DOHH2 (cell line): Measurements from ENCODE around the gene MYL6.

Experiments
- H3F3A ChIP-seq: fragments of 200-600 bp; sonication (generic), shearing (Covaris generic); 2 replicates; pipeline ENCODE4 v1.6.0; 2016; ENCODE audit warnings: antibody characterized with exemption, mild to moderate bottlenecking; ENCODE audit not compliant: control insufficient read depth, insufficient read depth
- H3K27ac ChIP-seq: fragments of 200-600 bp; sonication (generic); 2 replicates; pipeline ENCODE4 v1.5.1; 2014; ENCODE audit warnings: low read depth, mild to moderate bottlenecking, low read length, moderate library complexity
- H3K27me3 ChIP-seq: fragments of 200-600 bp; sonication (generic); 2 replicates; pipeline ENCODE4 v1.6.1; 2014; ENCODE audit warnings: mild to moderate bottlenecking, low read length, mixed read lengths; ENCODE audit not compliant: control insufficient read depth
- H3K36me3 ChIP-seq: fragments of 200-600 bp; sonication (generic); 2 replicates; pipeline ENCODE4 v1.6.1; 2014; ENCODE audit warnings: mild to moderate bottlenecking, low read length, moderate library complexity, mixed read lengths; ENCODE audit not compliant: control insufficient read depth
- H3K4me1 ChIP-seq: fragments of 200-600 bp; sonication (generic); 2 replicates; pipeline ENCODE4 v1.6.1; 2014; ENCODE audit warnings: mild to moderate bottlenecking, low read length, mixed read lengths; ENCODE audit not compliant: control insufficient read depth
- H3K4me2 ChIP-seq: fragments of 200-600 bp; sonication (generic); 2 replicates; pipeline ENCODE4 v1.6.0; 2014; ENCODE audit warnings: mild to moderate bottlenecking, low read length, moderate library complexity
- H3K4me3 ChIP-seq: fragments of 200-600 bp; sonication (generic); 2 replicates; pipeline ENCODE4 v1.5.1; 2014; ENCODE audit warnings: mild to moderate bottlenecking, low read length, mixed read lengths
- H3K79me2 ChIP-seq: fragments of 200-600 bp; sonication (generic); 2 replicates; pipeline ENCODE4 v1.6.1; 2014; ENCODE audit warnings: mild to moderate bottlenecking, low read length, mixed read lengths; ENCODE audit not compliant: control insufficient read depth
- H3K9me2 ChIP-seq: fragments of 200-600 bp; sonication (generic); replicated peaks from 2 replicates; pipeline ENCODE4 v1.6.1; 2014; ENCODE audit warnings: mild to moderate bottlenecking, low read length, mixed read lengths; ENCODE audit not compliant: control insufficient read depth
- H3K9me3 ChIP-seq: fragments of 200-600 bp; sonication (generic); 2 replicates; pipeline ENCODE4 v1.6.1; 2014; ENCODE audit warnings: antibody characterized with exemption, low read length, mixed read lengths; ENCODE audit not compliant: control insufficient read depth, insufficient read depth
- H4K20me1 ChIP-seq: fragments of 200-600 bp; sonication (generic); 2 replicates; pipeline ENCODE4 v1.6.0; 2014; ENCODE audit warnings: low read depth, mild to moderate bottlenecking, antibody characterized with exemption, low read length, moderate library complexity; ENCODE audit not compliant: control insufficient read depth, insufficient read depth
- EZH2phosphoT487 ChIP-seq: fragments of 200-600 bp; sonication (generic); IDR thresholded peaks from 2 replicates; pipeline ENCODE4 v1.6.1; 2017; ENCODE audit warnings: borderline replicate concordance, mild to moderate bottlenecking, antibody characterized with exemption, low read length, moderate library complexity, mixed read lengths
- TF ChIP-seq, protein P1 (sequence below): fragments of 200-600 bp; sonication (generic); IDR thresholded peaks from one replicate; pipeline ENCODE4 v1.5.1; 2014; ENCODE audit warnings: antibody characterized with exemption, mild to moderate bottlenecking, low read depth, low read length; ENCODE audit not compliant: poor library complexity, severe bottlenecking

Gene MYL6

DNA sequence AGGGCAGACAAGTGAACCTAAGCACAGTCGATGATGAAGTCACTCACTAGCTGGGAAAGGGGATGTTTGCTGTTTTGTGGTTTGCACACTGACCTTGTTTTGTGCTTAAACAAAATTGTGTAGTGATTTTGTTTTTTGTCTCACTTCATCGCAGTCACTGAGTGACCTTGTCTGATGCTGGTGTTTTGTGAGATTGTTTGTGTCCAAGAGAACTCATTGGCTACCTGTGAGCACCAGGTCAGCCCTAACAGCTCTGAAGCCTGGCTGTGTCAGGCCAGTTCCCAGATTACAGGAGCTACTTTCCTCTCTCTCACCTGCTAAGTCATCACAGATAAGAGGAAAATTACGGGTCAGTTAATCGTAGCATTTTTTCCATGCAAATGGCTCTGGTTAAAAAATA is 34.0 kb upstream of the MYL6 start:
- peaks cover 28% of the 10 kb centered on the region for H3F3A ChIP-seq
- H3K4me3 ChIP-seq = no peak overlapping the region
- peaks cover 40% of the 10 kb centered on the region for H3K79me2 ChIP-seq
- no peaks in the 10 kb centered on the region for H3K9me3 ChIP-seq
- H3K4me2 ChIP-seq = no peak overlapping the region
- H3K36me3 ChIP-seq = peaks cover 22% of the 10 kb centered on the region
- H4K20me1 ChIP-seq = no peaks in the 10 kb centered on the region
- H3K27ac ChIP-seq = peak overlapping the region; percentile 6; the same call in 1 of the 2 replicates
- no peaks in the 10 kb centered on the region for H3K27me3 ChIP-seq
- no peak for TF ChIP-seq EZH2phosphoT487
- TF ChIP-seq, protein P1, sequence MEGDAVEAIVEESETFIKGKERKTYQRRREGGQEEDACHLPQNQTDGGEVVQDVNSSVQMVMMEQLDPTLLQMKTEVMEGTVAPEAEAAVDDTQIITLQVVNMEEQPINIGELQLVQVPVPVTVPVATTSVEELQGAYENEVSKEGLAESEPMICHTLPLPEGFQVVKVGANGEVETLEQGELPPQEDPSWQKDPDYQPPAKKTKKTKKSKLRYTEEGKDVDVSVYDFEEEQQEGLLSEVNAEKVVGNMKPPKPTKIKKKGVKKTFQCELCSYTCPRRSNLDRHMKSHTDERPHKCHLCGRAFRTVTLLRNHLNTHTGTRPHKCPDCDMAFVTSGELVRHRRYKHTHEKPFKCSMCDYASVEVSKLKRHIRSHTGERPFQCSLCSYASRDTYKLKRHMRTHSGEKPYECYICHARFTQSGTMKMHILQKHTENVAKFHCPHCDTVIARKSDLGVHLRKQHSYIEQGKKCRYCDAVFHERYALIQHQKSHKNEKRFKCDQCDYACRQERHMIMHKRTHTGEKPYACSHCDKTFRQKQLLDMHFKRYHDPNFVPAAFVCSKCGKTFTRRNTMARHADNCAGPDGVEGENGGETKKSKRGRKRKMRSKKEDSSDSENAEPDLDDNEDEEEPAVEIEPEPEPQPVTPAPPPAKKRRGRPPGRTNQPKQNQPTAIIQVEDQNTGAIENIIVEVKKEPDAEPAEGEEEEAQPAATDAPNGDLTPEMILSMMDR = no peak
- H3K9me2 ChIP-seq = no peaks in the 10 kb centered on the region
- peaks cover 53% of the 10 kb centered on the region for H3K4me1 ChIP-seq

DNA sequence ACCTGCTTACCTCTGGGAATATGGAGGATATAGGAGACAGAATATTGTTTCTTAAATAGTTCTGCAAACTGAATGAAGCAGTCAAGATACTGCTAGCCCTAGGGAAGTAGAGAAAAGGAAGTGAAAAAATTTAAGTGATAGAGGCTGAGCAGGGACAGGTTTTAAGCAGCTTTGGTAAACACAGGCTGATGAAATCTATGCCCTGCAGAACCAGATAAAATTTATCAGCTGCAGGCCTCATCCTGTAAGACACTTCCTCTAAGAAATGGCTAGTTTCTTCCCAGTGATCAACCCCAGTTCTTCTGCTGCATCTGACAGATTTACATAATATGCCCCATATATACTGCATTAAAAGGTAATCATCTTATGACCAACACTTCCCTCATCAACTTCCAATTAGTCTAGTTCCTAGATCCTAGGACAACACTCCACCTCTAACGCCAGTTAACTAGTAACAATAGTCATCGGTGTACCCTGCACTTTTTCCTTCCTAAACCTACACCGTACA is 31.4 kb upstream of the MYL6 start:
- Histone ChIP-seq H3F3A (peaks cover 28% of the 10 kb centered on the region), H3K9me3 (peaks cover 5% of the 10 kb centered on the region; the same call in 1 of the 2 replicates), H3K4me3 (peak overlapping the region; percentile 75)

DNA sequence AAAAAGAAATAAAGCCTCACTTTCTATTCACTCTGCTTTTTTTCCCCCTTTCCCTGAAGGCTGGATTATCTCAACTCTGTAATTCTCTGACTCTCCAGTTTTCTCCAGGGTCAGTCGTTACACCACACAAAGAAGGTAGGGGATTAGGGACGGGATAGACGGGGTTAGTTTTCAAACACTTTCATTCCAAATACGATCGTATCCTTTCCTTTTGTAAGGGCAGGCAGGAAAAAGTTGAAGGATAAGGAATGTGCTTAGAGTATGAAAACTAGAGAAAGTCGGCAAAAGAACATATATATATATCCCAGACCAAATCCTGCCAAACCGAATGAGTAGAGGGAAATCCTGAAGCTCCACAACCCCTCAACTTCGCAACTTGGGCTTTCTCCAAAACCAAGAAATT is 30.7 kb upstream of the MYL6 start:
- peaks cover 28% of the 10 kb centered on the region for H3F3A ChIP-seq
- H3K9me3 ChIP-seq = peaks cover 5% of the 10 kb centered on the region; the same call in 1 of the 2 replicates
- H3K4me2 ChIP-seq = peak overlapping the region; percentile 93
- H3K27ac ChIP-seq = peak overlapping the region; percentile 82
- no peaks in the 10 kb centered on the region for H3K27me3 ChIP-seq
- H3K4me1 ChIP-seq = peaks cover 54% of the 10 kb centered on the region
- H3K79me2 ChIP-seq = peaks cover 40% of the 10 kb centered on the region
- H4K20me1 ChIP-seq = no peaks in the 10 kb centered on the region
- H3K36me3 ChIP-seq = peaks cover 26% of the 10 kb centered on the region
- peak overlapping the region; percentile 75 for H3K4me3 ChIP-seq
- H3K9me2 ChIP-seq = no peaks in the 10 kb centered on the region
- TF ChIP-seq EZH2phosphoT487 = no peak
- TF ChIP-seq, protein P1 = no peak

More for the DNA sequence above, 31.4 kb upstream of the MYL6 start:
- H4K20me1 ChIP-seq = no peaks in the 10 kb centered on the region
- no peak for TF ChIP-seq EZH2phosphoT487
- TF ChIP-seq, protein P1 = no peak
- H3K27me3 ChIP-seq = no peaks in the 10 kb centered on the region
- no peaks in the 10 kb centered on the region for H3K9me2 ChIP-seq
- peak overlapping the region; percentile 93 for H3K4me2 ChIP-seq
- H3K36me3 ChIP-seq = peaks cover 20% of the 10 kb centered on the region
- H3K4me1 ChIP-seq = peaks cover 54% of the 10 kb centered on the region
- H3K27ac ChIP-seq = peak overlapping the region; percentile 82
- peaks cover 43% of the 10 kb centered on the region for H3K79me2 ChIP-seq
